ENCODE results near the gene TAF4.

TAF4 gene

DNA sequence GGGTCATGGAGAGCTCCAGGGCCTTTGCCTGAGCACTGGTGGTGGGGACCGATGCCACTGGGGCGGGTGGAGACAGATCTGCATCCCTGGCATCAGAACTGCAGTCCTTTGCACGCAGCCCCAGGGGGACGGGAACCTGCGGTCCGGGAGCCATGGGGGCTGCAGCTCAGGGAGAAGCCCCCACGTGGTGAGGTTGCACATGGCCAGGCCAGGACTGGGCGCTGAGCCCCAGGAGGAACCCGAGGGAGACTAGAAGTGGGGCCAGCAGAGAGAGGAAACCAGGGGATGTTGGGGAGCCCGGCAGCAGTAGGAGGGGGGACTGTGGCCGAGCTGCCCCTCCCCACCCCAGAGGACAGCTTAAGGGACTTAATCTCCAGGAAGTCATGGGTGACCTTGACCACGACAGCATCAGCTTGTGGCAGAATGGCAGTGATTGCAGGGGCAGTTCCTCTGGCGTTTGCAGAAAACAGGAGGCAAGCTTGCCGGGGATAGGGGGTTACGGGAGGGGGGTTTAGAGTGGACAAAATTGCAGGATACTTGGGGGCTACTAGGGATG lies 38.6 kb upstream of the TAF4 start:
- no peak overlapping the region for H3K4me3 ChIP-seq (ENCODE audit: low read depth, low read length)
- no peak for DNase-seq (ENCODE audit: low read depth)
- TF ChIP-seq, protein P1, sequence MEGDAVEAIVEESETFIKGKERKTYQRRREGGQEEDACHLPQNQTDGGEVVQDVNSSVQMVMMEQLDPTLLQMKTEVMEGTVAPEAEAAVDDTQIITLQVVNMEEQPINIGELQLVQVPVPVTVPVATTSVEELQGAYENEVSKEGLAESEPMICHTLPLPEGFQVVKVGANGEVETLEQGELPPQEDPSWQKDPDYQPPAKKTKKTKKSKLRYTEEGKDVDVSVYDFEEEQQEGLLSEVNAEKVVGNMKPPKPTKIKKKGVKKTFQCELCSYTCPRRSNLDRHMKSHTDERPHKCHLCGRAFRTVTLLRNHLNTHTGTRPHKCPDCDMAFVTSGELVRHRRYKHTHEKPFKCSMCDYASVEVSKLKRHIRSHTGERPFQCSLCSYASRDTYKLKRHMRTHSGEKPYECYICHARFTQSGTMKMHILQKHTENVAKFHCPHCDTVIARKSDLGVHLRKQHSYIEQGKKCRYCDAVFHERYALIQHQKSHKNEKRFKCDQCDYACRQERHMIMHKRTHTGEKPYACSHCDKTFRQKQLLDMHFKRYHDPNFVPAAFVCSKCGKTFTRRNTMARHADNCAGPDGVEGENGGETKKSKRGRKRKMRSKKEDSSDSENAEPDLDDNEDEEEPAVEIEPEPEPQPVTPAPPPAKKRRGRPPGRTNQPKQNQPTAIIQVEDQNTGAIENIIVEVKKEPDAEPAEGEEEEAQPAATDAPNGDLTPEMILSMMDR (IDR thresholded peaks at IDR 0.05; ENCODE audit: insufficient read depth, low read depth, low read length, missing control alignments) = no peak

DNA sequence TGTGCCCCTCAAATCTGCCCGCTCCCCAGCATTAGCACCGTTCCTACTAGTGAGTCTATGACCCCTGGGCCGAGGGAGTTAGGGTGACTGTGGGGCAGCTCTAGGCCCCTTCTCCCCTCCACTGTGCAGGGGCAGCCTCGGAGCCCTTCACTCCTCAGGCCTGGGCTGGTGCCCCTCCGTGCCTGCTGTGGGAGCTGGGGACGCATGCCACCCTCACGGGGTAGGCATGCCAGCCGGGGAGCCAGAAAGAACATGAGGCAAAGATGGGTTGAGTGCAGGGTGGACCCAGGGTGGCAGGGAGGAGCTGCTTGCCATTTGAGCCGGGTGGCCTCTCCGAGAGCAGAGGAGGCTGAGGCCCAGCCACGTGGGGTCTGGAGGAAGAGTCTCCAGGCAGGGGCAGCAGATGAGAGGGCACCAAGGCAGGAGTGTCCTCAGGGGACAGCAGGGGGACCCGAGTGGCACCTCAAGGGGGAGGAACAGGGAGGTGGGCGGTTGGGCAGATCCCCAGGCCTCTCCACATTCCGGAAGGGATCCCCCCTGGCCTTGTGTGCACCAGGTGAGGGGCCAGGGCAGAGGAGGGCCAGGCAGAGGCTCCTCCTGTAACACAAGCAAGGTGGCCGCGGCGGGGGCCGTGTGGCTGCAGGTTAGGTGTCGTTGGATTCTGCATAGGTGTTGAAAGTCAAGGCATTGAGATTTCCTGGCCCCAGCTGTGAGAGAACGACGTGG lies 38.0 kb upstream of the TAF4 start:
- H3K4me3 ChIP-seq (ENCODE audit: low read depth, low read length) = no peak overlapping the region
- DNase-seq (ENCODE audit: low read depth) = no peak
- TF ChIP-seq, protein P1 (IDR thresholded peaks at IDR 0.05; ENCODE audit: insufficient read depth, low read depth, low read length, missing control alignments) = no peak

DNA sequence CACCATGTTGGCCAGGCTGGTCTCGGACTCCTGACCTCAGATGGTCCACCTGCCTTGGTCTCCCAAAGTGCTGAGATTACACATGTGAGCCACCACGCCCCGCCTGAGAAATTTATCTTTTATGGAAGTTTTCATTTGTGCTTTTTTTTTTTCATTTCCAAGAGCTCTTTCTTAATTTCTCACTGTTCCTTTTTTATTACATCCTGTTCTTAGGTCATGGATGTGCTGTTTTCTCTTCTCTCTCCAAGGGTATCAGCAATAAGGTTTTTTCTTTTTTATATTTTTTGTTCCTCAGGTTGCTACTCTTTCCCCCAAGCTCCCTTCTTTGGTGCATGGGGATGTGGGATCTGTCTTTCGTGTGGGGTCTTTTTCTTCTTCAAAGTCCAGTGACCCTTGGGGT lies 35.4 kb upstream of the TAF4 start:
- TF ChIP-seq, protein P1 (IDR thresholded peaks at IDR 0.05; ENCODE audit: insufficient read depth, low read depth, low read length, missing control alignments) = no peak
- no peak overlapping the region for H3K4me3 ChIP-seq (ENCODE audit: low read depth, low read length)
- no peak for DNase-seq (ENCODE audit: low read depth)

DNA sequence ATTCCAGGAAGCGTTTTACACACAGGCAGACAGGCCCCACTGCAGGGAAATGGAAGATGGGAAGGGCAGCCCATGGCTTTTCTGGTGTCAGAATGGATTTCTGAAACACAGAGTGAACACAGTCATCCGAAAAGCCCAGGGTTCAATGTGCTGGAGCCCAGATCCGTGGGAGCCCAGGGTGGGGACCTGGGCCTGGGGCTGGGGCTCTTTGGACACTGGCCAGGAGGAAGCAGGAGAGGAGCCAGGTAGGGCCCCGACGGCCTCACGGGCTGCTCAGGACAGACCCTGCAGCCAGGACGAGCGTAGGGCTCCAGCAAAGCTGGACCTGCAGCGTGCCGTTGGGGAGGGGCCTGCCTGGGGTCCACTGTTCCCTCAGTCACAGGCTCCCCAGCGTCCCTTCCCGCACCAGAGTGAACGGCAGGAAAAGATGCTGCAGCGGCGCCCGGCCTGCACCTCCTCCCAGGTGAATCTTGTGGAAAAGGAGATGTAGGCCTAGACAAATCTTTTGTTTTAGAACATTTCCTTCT lies 32.3 kb upstream of the TAF4 start:
- no peak for DNase-seq (ENCODE audit: low read depth)
- TF ChIP-seq, protein P1 (IDR thresholded peaks at IDR 0.05; ENCODE audit: insufficient read depth, low read depth, low read length, missing control alignments) = no peak
- no peak overlapping the region for H3K4me3 ChIP-seq (ENCODE audit: low read depth, low read length)

DNA sequence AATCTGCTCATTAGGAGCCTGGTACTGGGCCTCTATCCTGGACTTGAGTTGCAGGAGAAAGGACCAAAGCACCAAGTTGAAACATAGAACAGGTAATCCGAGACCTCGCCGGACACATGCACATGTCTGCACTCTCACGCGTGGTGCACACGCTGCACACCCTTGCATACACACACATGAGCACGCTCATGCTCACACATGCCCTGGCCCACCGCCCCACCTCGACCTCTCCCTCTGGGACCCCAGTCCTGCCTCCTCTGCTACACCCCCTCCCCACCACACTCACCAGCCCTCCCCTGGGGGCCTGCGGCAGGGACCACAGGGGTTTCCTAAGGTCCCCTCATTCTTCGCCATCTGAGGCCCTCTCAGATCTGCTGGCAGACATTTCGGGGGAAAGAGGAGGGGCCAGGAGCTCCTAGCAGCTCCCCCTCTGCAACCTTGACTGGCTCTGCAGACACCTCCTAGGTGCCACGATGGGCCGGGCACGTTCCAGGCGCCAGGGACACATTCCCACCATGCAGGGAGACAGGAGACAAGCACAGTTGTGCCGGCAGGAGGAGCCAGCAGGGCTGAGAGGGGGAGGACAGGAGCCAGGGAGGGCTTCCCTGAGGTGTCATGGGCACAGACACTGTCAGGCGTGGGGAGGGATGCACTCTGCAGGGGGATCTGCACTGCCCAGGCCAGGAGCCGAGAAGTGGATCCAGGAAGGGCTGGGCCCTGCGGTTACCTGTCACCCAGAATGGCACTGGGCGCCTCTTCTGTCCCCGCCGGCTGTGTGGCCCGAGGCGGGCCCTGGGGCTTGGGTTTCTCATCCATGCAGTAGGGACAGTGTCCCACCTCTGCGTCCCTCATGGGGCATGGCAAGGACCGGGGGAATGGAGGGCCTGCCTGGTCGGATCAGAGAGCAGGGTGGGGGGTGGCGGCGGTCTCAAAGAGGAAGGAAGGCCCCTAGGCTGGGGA lies 31.0 kb upstream of the TAF4 start:
- no peak for DNase-seq (ENCODE audit: low read depth)
- H3K4me3 ChIP-seq (ENCODE audit: low read depth, low read length) = no peak overlapping the region
- TF ChIP-seq, protein P1 (IDR thresholded peaks at IDR 0.05; ENCODE audit: insufficient read depth, low read depth, low read length, missing control alignments) = no peak

DNA sequence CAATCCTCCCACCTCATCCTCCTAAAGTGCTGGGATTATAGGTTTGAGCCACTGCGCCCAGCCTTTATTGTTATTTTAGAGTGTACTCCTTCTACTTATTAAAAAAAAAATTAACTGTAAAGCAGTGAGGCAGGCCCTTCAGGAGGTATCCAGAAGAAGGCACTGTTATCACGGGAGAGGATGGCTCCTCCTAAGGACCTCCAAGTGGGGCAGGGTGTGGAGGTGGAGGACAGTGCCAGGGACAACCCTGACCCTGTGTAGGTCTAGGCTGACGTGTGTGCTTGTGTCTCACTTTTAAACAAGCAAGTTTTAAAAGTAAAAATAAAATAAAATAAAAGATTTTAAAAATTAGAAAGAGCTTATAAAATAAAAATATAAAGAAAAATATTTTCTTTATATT lies 23.7 kb upstream of the TAF4 start:
- DNase-seq (ENCODE audit: low read depth) = no peak
- H3K4me3 ChIP-seq (ENCODE audit: low read depth, low read length) = no peak overlapping the region
- TF ChIP-seq, protein P1 (IDR thresholded peaks at IDR 0.05; ENCODE audit: insufficient read depth, low read depth, low read length, missing control alignments) = no peak

Measured in GM12865 (cell line).